ENCODE data around the gene ANKRD13B. TPM values are rescaled to one million over a fixed set of nuclear protein-coding genes. Genes with fewer than 3 reads are reported as not detected.

ANKRD13B gene
- total and polyA plus RNA-seq, 2 donors (not counting 1 experiment from before 2014, with no cell fraction given): 1.6 to 2.8 TPM

DNA sequence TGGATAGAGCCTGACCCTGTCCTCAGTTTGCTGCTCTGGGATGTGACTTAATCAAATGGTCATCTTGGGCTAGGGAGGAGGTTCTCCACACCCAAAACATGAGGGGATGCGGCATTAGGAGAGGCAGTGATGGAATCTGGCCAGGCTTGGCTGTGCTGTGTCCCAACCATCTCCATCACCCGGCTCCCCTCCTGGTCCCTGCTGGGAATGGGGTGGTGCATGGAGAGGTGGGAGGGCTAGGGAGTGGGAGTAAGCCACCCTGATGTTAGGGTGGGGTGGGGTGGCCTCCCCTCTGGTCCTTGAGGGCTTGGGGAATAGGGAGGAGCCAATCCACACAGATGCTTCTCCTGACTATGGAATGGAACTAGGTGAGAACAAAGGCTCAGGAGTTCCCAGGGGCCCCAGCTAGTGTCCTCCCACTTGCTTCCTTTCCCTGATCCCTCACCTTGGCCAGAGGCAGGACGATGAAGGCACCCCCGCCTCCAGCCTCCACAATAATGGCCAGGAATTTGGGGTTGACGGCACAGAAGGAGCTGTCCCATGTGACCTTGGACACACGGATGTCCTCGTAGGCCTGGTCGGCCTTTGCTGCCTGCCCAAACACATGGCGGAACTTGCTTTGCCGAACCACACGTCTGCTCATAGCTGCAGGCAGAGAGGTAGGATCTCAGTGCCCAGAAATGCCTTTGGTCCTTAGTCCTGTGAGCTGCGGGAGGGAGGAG is 28.0 kb downstream of the ANKRD13B start:
- Histone ChIP-seq H3K27ac (ENCODE audit: low read length in 2 of 2) (no peak overlapping the region), H2AFZ (ENCODE audit: insufficient read depth, low read depth, low read length, poor library complexity, severe bottlenecking) (no peak overlapping the region), H3K9me3 (ENCODE audit: control extremely low read depth in 1 of 3, control insufficient read depth in 2 of 3, insufficient read depth in 1 of 3, low read length in 2 of 3) (no peaks in the 10 kb centered on the region), H3K79me2 (ENCODE audit: control insufficient read depth, insufficient read depth, low read length) (peaks cover 6% of the 10 kb centered on the region), H3K4me3 (ENCODE audit: control extremely low read depth in 1 of 5, extremely low read depth in 1 of 5, insufficient read depth in 1 of 5, low read depth in 2 of 5, low read length in 4 of 5) (no peak overlapping the region), H3K4me1 (ENCODE audit: control insufficient read depth in 2 of 2, insufficient read depth in 2 of 2, low read length in 2 of 2) (peaks cover 34 to 42% of the 10 kb centered on the region in 2 donors), H3K9ac (ENCODE audit: low read length) (no peak overlapping the region), H4K20me1 (ENCODE audit: control insufficient read depth, insufficient read depth, low read length, poor library complexity, severe bottlenecking) (peaks cover 35% of the 10 kb centered on the region), H3K4me2 (replicated peaks; ENCODE audit: low read depth, low read length, poor library complexity, severe bottlenecking) (no peak overlapping the region), H3K36me3 (replicated peaks in 1 of 2; ENCODE audit: control extremely low read depth in 1 of 2, control insufficient read depth in 1 of 2, extremely low read depth in 1 of 2, insufficient read depth in 2 of 2, low read length in 1 of 2) (no peaks in the 10 kb centered on the region), H3K27me3 (replicated peaks in 1 of 4; ENCODE audit: control extremely low read depth in 1 of 4, control insufficient read depth in 3 of 4, insufficient read depth in 4 of 4, low read length in 3 of 4) (peaks cover 0 to 22% (median 7%) of the 10 kb centered on the region in 4 experiments)
- no peaks in the 10 kb centered on the region for H3K9me3 Mint-ChIP-seq (ENCODE audit: insufficient read depth)
- H3K27ac Mint-ChIP-seq: no peak overlapping the region
- DNase-seq (no peak), ATAC-seq (ENCODE audit: low read depth) (no peak)
- WGBS (ENCODE audit: insufficient coverage): 94% methylated on average over 11 of the region's 12 CpGs
- TF ChIP-seq, protein P1, sequence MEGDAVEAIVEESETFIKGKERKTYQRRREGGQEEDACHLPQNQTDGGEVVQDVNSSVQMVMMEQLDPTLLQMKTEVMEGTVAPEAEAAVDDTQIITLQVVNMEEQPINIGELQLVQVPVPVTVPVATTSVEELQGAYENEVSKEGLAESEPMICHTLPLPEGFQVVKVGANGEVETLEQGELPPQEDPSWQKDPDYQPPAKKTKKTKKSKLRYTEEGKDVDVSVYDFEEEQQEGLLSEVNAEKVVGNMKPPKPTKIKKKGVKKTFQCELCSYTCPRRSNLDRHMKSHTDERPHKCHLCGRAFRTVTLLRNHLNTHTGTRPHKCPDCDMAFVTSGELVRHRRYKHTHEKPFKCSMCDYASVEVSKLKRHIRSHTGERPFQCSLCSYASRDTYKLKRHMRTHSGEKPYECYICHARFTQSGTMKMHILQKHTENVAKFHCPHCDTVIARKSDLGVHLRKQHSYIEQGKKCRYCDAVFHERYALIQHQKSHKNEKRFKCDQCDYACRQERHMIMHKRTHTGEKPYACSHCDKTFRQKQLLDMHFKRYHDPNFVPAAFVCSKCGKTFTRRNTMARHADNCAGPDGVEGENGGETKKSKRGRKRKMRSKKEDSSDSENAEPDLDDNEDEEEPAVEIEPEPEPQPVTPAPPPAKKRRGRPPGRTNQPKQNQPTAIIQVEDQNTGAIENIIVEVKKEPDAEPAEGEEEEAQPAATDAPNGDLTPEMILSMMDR (IDR thresholded peaks at IDR 0.05): no peak
- no peak for TF ChIP-seq EZH2 (IDR thresholded peaks at IDR 0.05; ENCODE audit: borderline replicate concordance, insufficient read depth, low read depth, low read length, poor library complexity, severe bottlenecking)
- peaks cover 5% of the 10 kb centered on the region for H3K27me3 Mint-ChIP-seq
- H3K4me1 Mint-ChIP-seq: peaks cover 47% of the 10 kb centered on the region
- peak overlapping the region; percentile 84 for H3K4me3 Mint-ChIP-seq
- ChIA-PET CTCF (interaction anchor here (1.1 to 2.3 kb wide), 3 partner anchors 14 to 30 kb away, joined by 3 to 7 read pairs (median 4); no protein-coding TSS in a partner anchor), POLR2A (no interaction called here)
- intact Hi-C loops (cut with micrococcal nuclease): no loop called here

DNA sequence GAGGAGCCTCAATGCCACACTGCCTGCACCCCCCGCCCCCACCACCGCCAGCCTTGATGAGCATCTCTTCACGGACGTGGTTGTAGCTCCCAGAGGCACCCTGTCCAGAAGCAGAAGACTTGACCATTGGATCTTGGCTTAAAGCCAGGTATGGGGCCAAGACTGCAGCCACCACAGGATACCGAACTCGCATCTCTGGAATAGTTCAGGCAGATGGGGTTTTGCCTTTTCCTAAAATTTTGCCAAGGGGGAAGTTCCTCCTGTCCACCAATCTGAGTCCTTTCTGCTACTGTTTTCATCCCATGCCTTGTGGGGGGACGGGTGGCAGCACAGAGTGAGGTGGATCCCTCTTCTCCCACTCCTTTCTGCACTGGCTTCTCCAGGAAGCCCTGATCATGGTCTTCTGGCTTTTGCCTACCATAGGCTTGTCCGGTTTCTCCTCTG is 28.8 kb downstream of the ANKRD13B start:
- peak overlapping the region; percentile 89 for H3K4me2 ChIP-seq (replicated peaks; ENCODE audit: low read depth, low read length, poor library complexity, severe bottlenecking)
- H3K27ac Mint-ChIP-seq: peak overlapping the region; percentile 15
- peaks cover 34% of the 10 kb centered on the region for H4K20me1 ChIP-seq (ENCODE audit: control insufficient read depth, insufficient read depth, low read length, poor library complexity, severe bottlenecking)
- peak overlapping the region; percentile 71 for H3K9ac ChIP-seq (ENCODE audit: low read length)
- ATAC-seq (ENCODE audit: low read depth) (no peak), DNase-seq (no peak)
- peaks cover 4% of the 10 kb centered on the region for H3K27me3 Mint-ChIP-seq
- H3K36me3 ChIP-seq (replicated peaks in 1 of 2; ENCODE audit: control extremely low read depth in 1 of 2, control insufficient read depth in 1 of 2, extremely low read depth in 1 of 2, insufficient read depth in 2 of 2, low read length in 1 of 2): no peaks in the 10 kb centered on the region
- H3K27ac ChIP-seq (ENCODE audit: low read length in 2 of 2): no peak overlapping the region
- ChIA-PET CTCF (interaction anchor here (1.3 kb wide), 1 partner anchor 31 kb away, joined by 4 read pairs; no protein-coding TSS in a partner anchor), POLR2A (no interaction called here)
- 92% methylated on average over 7 of the region's 8 CpGs for WGBS (ENCODE audit: insufficient coverage)
- TF ChIP-seq, protein P1 (IDR thresholded peaks at IDR 0.05): no peak
- no peak for TF ChIP-seq EZH2 (IDR thresholded peaks at IDR 0.05; ENCODE audit: borderline replicate concordance, insufficient read depth, low read depth, low read length, poor library complexity, severe bottlenecking)
- peaks cover 40% of the 10 kb centered on the region for H3K4me1 Mint-ChIP-seq
- H3K4me3 Mint-ChIP-seq: peak overlapping the region; percentile 84
- peaks cover 26 to 34% of the 10 kb centered on the region in 2 donors for H3K4me1 ChIP-seq (ENCODE audit: control insufficient read depth in 2 of 2, insufficient read depth in 2 of 2, low read length in 2 of 2)
- peaks cover 0 to 14% (median 4%) of the 10 kb centered on the region in 4 experiments for H3K27me3 ChIP-seq (replicated peaks in 1 of 4; ENCODE audit: control extremely low read depth in 1 of 4, control insufficient read depth in 3 of 4, insufficient read depth in 4 of 4, low read length in 3 of 4)
- peak overlapping the region in 3 of 5 experiments; percentile 61 to 73 (median 62) for H3K4me3 ChIP-seq (ENCODE audit: control extremely low read depth in 1 of 5, extremely low read depth in 1 of 5, insufficient read depth in 1 of 5, low read depth in 2 of 5, low read length in 4 of 5)
- no peak overlapping the region for H2AFZ ChIP-seq (ENCODE audit: insufficient read depth, low read depth, low read length, poor library complexity, severe bottlenecking)
- H3K9me3 ChIP-seq (ENCODE audit: control extremely low read depth in 1 of 3, control insufficient read depth in 2 of 3, insufficient read depth in 1 of 3, low read length in 2 of 3): no peaks in the 10 kb centered on the region
- intact Hi-C loops (cut with micrococcal nuclease): loop anchor here (1.0 to 2.0 kb wide), 2 partner anchors 8 to 17 kb away; no protein-coding TSS in a partner anchor
- H3K9me3 Mint-ChIP-seq (ENCODE audit: insufficient read depth): no peaks in the 10 kb centered on the region
- H3K79me2 ChIP-seq (ENCODE audit: control insufficient read depth, insufficient read depth, low read length): peaks cover 6% of the 10 kb centered on the region
